ENCODE data around the gene PARD3B. TPM values are rescaled to one million over a fixed set of nuclear protein-coding genes. Genes with fewer than 3 reads are reported as not detected.

The PARD3B gene
- total RNA-seq, 4 donors from 2014 or later = 21.8 to 85.6 (median 36.1) TPM

DNA sequence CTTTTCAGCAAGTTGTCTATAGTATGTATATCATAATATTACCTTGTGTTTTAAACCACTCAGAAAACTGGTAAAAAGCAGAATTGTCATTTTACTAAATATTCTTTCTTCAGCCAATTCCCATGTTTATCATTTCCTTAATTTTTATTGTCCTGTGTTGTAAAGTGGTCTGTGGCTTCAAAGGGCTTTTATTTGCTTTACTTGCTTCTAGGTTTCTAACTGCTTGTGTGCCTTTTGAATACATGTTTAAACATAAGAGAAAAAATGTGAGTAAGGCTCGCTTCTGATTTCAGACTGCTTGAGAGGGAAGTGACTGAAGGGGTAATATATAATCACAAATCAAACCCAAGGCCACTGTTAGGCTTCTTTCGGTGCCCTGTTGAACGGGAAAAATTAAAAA, 729.5 kb downstream of the PARD3B start:
- Histone ChIP-seq H3K4me3 (no peak overlapping the region), H3K36me3 (no peaks in the 10 kb centered on the region), H3K27me3 (no peaks in the 10 kb centered on the region), H3K9me3 (no peaks in the 10 kb centered on the region), H3K27ac (no peak overlapping the region), H3K4me1 (no peaks in the 10 kb centered on the region)
- DNase-seq = no peak
- intact Hi-C loops (cut with DNase I; ENCODE audit: low total_unique reads) = no loop called here
- no peak for TF ChIP-seq POLR2A (IDR thresholded peaks at IDR 0.05)
- TF ChIP-seq, protein P1, sequence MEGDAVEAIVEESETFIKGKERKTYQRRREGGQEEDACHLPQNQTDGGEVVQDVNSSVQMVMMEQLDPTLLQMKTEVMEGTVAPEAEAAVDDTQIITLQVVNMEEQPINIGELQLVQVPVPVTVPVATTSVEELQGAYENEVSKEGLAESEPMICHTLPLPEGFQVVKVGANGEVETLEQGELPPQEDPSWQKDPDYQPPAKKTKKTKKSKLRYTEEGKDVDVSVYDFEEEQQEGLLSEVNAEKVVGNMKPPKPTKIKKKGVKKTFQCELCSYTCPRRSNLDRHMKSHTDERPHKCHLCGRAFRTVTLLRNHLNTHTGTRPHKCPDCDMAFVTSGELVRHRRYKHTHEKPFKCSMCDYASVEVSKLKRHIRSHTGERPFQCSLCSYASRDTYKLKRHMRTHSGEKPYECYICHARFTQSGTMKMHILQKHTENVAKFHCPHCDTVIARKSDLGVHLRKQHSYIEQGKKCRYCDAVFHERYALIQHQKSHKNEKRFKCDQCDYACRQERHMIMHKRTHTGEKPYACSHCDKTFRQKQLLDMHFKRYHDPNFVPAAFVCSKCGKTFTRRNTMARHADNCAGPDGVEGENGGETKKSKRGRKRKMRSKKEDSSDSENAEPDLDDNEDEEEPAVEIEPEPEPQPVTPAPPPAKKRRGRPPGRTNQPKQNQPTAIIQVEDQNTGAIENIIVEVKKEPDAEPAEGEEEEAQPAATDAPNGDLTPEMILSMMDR (IDR thresholded peaks at IDR 0.05) = no peak

GRCh38 chr2:205276116-205276777, 731.0 kb downstream of the PARD3B start:
- no peaks in the 10 kb centered on the region for H3K27me3 ChIP-seq
- H3K9me3 ChIP-seq = no peaks in the 10 kb centered on the region
- no peak overlapping the region for H3K27ac ChIP-seq
- no peak for DNase-seq
- H3K4me3 ChIP-seq = no peak overlapping the region
- TF ChIP-seq POLR2A (IDR thresholded peaks at IDR 0.05) = no peak
- TF ChIP-seq, protein P1 (IDR thresholded peaks at IDR 0.05) = no peak
- H3K4me1 ChIP-seq = no peaks in the 10 kb centered on the region
- H3K36me3 ChIP-seq = no peaks in the 10 kb centered on the region
- intact Hi-C loops (cut with DNase I; ENCODE audit: low total_unique reads) = no loop called here

GRCh38 chr2:205280596-205281236, 735.4 kb downstream of the PARD3B start:
- Histone ChIP-seq H3K9me3 (no peaks in the 10 kb centered on the region), H3K27me3 (no peaks in the 10 kb centered on the region), H3K36me3 (no peaks in the 10 kb centered on the region), H3K4me3 (no peak overlapping the region), H3K27ac (no peak overlapping the region), H3K4me1 (no peaks in the 10 kb centered on the region)
- no peak for DNase-seq
- TF ChIP-seq, protein P1 (IDR thresholded peaks at IDR 0.05) = no peak
- TF ChIP-seq POLR2A (IDR thresholded peaks at IDR 0.05) = no peak
- intact Hi-C loops (cut with DNase I; ENCODE audit: low total_unique reads) = no loop called here

DNA sequence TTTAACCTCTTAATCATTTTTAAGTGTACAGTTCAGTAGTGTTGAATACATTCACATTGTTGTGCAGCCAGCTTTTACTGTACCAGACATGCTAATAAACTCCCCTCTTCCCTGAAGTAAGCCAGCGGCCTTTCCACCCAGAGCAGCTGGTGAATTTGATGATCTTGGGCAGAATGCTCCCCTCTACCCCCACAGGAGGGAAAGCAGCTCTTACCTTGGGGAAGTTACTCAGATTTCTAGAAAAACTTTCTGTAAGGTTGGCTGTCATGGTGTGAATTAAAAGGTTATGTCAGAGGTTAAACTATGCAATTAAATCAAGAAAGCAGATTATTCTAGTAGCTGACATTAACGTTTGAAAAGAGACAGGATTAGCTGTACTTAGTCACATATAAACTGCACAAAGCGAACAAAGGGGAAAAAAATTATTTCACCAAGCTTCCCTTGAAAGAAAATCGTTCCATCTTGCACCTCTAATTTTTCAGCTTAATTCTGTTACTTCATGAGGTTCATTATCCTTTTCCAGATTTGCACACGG, 738.5 kb downstream of the PARD3B start:
- Histone ChIP-seq H3K9me3 (no peaks in the 10 kb centered on the region), H3K27ac (no peak overlapping the region), H3K4me1 (no peaks in the 10 kb centered on the region), H3K4me3 (no peak overlapping the region), H3K36me3 (no peaks in the 10 kb centered on the region), H3K27me3 (no peaks in the 10 kb centered on the region)
- DNase-seq = no peak
- intact Hi-C loops (cut with DNase I; ENCODE audit: low total_unique reads) = no loop called here
- TF ChIP-seq, protein P1 (IDR thresholded peaks at IDR 0.05) = no peak
- TF ChIP-seq POLR2A (IDR thresholded peaks at IDR 0.05) = no peak

DNA sequence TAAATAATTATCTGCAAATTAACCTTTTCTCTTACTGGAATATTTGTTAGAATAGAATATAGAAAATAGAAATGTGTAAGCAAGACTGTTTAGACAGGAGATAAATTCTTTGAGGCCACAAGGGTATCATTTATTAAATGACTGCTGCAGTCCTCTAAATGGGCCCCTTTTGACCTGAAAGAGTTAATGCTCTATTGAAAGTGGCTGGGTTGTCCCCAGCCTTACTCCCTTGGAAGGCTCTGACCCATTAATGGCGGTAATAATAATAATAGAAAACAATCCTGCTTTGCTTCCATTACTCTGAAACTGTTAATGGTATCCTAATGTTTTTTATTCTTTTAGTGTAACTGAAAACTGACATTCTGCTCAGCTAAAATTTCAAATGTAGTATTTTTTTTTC, 739.1 kb downstream of the PARD3B start:
- Histone ChIP-seq H3K4me3 (no peak overlapping the region), H3K27me3 (no peaks in the 10 kb centered on the region), H3K36me3 (no peaks in the 10 kb centered on the region), H3K27ac (no peak overlapping the region), H3K9me3 (no peaks in the 10 kb centered on the region), H3K4me1 (no peaks in the 10 kb centered on the region)
- no peak for DNase-seq
- TF ChIP-seq, protein P1 (IDR thresholded peaks at IDR 0.05) = no peak
- TF ChIP-seq POLR2A (IDR thresholded peaks at IDR 0.05) = no peak
- intact Hi-C loops (cut with DNase I; ENCODE audit: low total_unique reads) = no loop called here
